Kidney glomerular epithelial cell (primary cell): ENCODE measurements around the gene NFATC3.

Source experiments
- DNase-seq: peaks from one replicate; lab custom pipeline; 2025; lab: John Stamatoyannopoulos, UW

The NFATC3 gene

GRCh38 chr16:68190081-68190480 lies 104.9 kb downstream of the NFATC3 start:
- DNase-seq: no peak

- no peak for DNase-seq
Measured at GRCh38 chr16:68190736-68191510, 105.8 kb downstream of the NFATC3 start.

GRCh38 chr16:68194251-68194650 lies 109.1 kb downstream of the NFATC3 start:
- DNase-seq: no peak

GRCh38 chr16:68197250-68197649 lies 112.1 kb downstream of the NFATC3 start:
- peak; percentile 24 for DNase-seq

- no peak for DNase-seq
Measured at GRCh38 chr16:68200088-68200783, 115.1 kb downstream of the NFATC3 start.

- no peak for DNase-seq
Measured at GRCh38 chr16:68202091-68202519, 116.9 kb downstream of the NFATC3 start.

- DNase-seq: no peak
Measured at GRCh38 chr16:68206245-68206644, 121.1 kb downstream of the NFATC3 start.

- no peak for DNase-seq
Measured at GRCh38 chr16:68214726-68215125, 129.6 kb downstream of the NFATC3 start.

- DNase-seq: no peak
Measured at GRCh38 chr16:68215302-68215701, 130.1 kb downstream of the NFATC3 start.

- no peak for DNase-seq
Measured at GRCh38 chr16:68216240-68216639, 131.1 kb downstream of the NFATC3 start.

GRCh38 chr16:68217506-68217905 lies 132.3 kb downstream of the NFATC3 start:
- DNase-seq: no peak

GRCh38 chr16:68219725-68220351 lies 134.7 kb downstream of the NFATC3 start:
- DNase-seq: no peak

- no peak for DNase-seq
Measured at GRCh38 chr16:68223072-68223471, 137.9 kb downstream of the NFATC3 start.

- no peak for DNase-seq
Measured at GRCh38 chr16:68226116-68226515, 140.9 kb downstream of the NFATC3 start.

GRCh38 chr16:68227183-68227793 lies 142.1 kb downstream of the NFATC3 start:
- DNase-seq: no peak

- DNase-seq: no peak
Measured at GRCh38 chr16:68227850-68228553, 142.8 kb downstream of the NFATC3 start.

- no peak for DNase-seq
Measured at GRCh38 chr16:68228652-68229051, 143.5 kb downstream of the NFATC3 start.

GRCh38 chr16:68229431-68230175 lies 144.4 kb downstream of the NFATC3 start:
- DNase-seq: peak; percentile 37

GRCh38 chr16:68230176-68230571 lies 145.0 kb downstream of the NFATC3 start:
- no peak for DNase-seq

GRCh38 chr16:68230956-68231355 lies 145.8 kb downstream of the NFATC3 start:
- no peak for DNase-seq
